ENCODE results near the gene FEM1C.
A peak's percentile ranks its signal among the peaks of the same experiment; 100 is the strongest.

Gene FEM1C

DNA sequence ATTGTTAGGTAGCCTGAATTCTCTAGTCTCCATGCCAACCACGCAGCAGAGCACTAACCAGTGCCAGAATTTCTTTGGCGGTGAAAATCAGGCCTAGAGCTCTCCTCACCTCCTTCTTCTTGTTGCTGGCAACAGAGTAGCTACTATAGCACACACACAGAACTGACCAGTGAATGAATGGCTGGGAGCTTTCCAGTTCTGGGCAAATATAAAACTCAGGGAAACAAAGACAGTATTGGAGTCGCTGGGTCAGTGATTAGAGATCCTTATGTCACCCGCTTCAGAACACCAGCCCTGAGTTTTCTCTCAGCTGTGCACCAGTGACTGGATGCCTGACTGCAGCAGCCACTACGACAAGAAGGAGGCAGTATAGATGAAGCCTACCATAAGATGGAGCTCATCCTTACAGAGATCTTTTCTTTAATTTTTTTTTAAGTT lies 26.9 kb upstream of the FEM1C start:
- Mint-ChIP-seq H3K9me3 (ENCODE audit: low read depth) (no peaks in the 10 kb centered on the region), H3K27me3 (peaks cover 3% of the 10 kb centered on the region), H3K36me3 (no peaks in the 10 kb centered on the region), H3K4me3 (no peak overlapping the region), H3K4me1 (ENCODE audit: low read depth) (peaks cover 2% of the 10 kb centered on the region), H3K27ac (no peak overlapping the region)

DNA sequence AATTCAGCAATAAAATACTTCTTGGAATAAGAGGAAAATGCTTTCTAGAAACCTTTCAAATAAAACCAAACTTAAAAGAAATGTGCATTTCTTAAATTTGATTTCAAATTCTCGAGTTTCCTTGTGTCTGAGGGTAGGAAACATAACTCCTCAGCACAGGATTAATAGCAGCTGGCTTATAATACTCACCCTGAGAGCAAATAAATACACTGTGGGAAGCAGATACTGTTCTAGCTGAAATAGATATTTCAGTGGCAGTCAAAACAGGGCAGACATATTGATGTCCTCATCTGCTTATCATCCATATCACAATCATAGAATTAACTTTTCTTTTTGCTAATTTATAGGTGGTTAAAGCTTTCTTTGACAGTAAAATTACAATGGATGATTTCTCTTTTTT lies 24.1 kb upstream of the FEM1C start:
- Mint-ChIP-seq H3K4me1 (ENCODE audit: low read depth) (no peaks in the 10 kb centered on the region), H3K9me3 (ENCODE audit: low read depth) (no peaks in the 10 kb centered on the region), H3K27ac (no peak overlapping the region), H3K27me3 (peaks cover 3% of the 10 kb centered on the region), H3K36me3 (peaks cover 3% of the 10 kb centered on the region), H3K4me3 (no peak overlapping the region)

DNA sequence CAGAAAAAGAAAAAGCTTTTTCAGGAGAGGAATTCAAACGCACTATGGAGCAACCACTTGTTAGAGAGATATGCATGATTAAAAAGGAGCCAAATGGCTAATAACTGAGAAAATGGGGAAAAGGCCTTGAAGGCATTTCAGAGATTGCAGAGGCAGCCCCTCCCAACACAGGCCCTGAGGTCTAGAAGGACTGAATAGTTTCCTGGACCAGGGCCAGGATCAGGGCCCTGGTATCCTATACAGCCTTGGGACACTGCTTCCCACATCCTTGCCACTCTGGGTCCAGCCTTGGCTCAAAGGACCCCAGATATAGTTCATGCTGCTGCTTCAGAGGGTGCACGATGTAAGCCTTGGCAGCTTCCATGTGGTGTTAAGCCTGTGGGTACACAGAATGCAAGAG lies 20.7 kb upstream of the FEM1C start:
- no peaks in the 10 kb centered on the region for H3K4me1 Mint-ChIP-seq (ENCODE audit: low read depth)
- H3K9me3 Mint-ChIP-seq (ENCODE audit: low read depth) = no peaks in the 10 kb centered on the region
- no peak overlapping the region for H3K27ac Mint-ChIP-seq
- peaks cover 13% of the 10 kb centered on the region for H3K27me3 Mint-ChIP-seq
- H3K36me3 Mint-ChIP-seq = peaks cover 11% of the 10 kb centered on the region
- H3K4me3 Mint-ChIP-seq = no peak overlapping the region

- H3K27me3 Mint-ChIP-seq = peaks cover 17% of the 10 kb centered on the region
- H3K36me3 Mint-ChIP-seq = peaks cover 12% of the 10 kb centered on the region
- no peak overlapping the region for H3K27ac Mint-ChIP-seq
- no peaks in the 10 kb centered on the region for H3K9me3 Mint-ChIP-seq (ENCODE audit: low read depth)
- no peaks in the 10 kb centered on the region for H3K4me1 Mint-ChIP-seq (ENCODE audit: low read depth)
- H3K4me3 Mint-ChIP-seq = no peak overlapping the region
Observed at GRCh38 chr5:115561176-115561575, 16.6 kb upstream of the FEM1C start.

DNA sequence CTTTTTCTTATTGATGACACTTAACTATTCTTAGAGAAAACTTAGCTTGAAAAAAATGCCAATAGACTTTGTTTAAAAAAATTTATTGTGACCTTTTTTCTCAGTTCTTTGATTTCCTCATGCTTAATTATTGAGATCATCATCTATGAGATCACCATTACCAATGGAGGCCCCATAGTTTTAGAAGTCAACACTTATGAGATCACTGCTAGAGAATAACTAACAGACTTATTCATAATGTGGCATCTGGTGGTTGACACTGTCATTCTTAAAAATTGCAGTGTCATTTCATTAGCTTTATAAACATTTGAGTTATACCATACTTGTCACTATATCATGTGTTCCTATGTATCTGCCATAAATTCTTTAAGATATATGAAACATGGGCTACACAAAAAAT lies 14.9 kb upstream of the FEM1C start:
- Mint-ChIP-seq H3K4me3 (no peak overlapping the region), H3K9me3 (ENCODE audit: low read depth) (no peaks in the 10 kb centered on the region), H3K27me3 (peaks cover 16% of the 10 kb centered on the region), H3K27ac (no peak overlapping the region), H3K4me1 (ENCODE audit: low read depth) (no peaks in the 10 kb centered on the region), H3K36me3 (peaks cover 10% of the 10 kb centered on the region)

GRCh38 chr5:115558388-115558956 lies 13.9 kb upstream of the FEM1C start:
- Mint-ChIP-seq H3K4me3 (no peak overlapping the region), H3K27ac (no peak overlapping the region), H3K9me3 (ENCODE audit: low read depth) (no peaks in the 10 kb centered on the region), H3K4me1 (ENCODE audit: low read depth) (no peaks in the 10 kb centered on the region), H3K36me3 (peaks cover 9% of the 10 kb centered on the region), H3K27me3 (peaks cover 15% of the 10 kb centered on the region)

DNA sequence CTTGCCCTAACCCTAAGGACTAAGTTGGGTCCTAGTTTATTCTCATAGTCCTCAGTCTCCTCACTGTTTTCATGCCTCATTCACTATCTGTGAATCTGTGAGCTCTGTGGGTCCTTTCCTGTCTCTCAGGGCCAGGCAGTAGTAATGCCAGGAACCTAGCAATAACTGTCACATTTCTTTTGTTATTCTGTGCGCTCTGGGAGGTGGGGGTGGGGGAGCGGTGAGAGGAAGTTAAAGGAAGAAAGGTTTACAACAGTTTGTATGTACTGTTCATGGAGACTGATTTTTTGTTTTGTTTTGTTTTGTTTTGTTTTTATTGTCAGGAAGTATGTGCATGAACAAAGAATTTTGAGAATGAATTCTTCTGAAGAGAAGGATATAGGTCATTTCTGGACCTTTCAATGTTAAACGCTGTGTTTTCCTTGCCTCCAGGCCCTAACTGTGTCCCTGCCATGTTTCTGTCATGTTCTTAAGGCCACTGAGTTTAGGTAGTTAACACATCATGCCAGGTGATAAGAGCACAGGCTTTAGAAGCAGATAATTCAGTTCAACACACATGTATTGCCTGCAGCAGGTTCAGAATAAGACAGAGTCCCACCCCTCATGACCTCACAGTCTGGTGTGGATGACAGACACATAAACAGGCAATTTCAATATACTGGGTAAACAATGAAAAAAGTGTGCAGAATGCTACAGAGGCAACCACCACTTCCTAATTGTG lies 13.3 kb upstream of the FEM1C start:
- Mint-ChIP-seq H3K9me3 (ENCODE audit: low read depth) (no peaks in the 10 kb centered on the region), H3K4me3 (no peak overlapping the region), H3K27me3 (peaks cover 11% of the 10 kb centered on the region), H3K27ac (no peak overlapping the region), H3K36me3 (peaks cover 7% of the 10 kb centered on the region), H3K4me1 (ENCODE audit: low read depth) (no peaks in the 10 kb centered on the region)

- H3K9me3 Mint-ChIP-seq (ENCODE audit: low read depth) = no peaks in the 10 kb centered on the region
- no peak overlapping the region for H3K4me3 Mint-ChIP-seq
- no peak overlapping the region for H3K27ac Mint-ChIP-seq
- H3K27me3 Mint-ChIP-seq = peaks cover 9% of the 10 kb centered on the region
- H3K36me3 Mint-ChIP-seq = peaks cover 5% of the 10 kb centered on the region
- no peaks in the 10 kb centered on the region for H3K4me1 Mint-ChIP-seq (ENCODE audit: low read depth)
Observed at GRCh38 chr5:115556276-115556675, 11.7 kb upstream of the FEM1C start.

DNA sequence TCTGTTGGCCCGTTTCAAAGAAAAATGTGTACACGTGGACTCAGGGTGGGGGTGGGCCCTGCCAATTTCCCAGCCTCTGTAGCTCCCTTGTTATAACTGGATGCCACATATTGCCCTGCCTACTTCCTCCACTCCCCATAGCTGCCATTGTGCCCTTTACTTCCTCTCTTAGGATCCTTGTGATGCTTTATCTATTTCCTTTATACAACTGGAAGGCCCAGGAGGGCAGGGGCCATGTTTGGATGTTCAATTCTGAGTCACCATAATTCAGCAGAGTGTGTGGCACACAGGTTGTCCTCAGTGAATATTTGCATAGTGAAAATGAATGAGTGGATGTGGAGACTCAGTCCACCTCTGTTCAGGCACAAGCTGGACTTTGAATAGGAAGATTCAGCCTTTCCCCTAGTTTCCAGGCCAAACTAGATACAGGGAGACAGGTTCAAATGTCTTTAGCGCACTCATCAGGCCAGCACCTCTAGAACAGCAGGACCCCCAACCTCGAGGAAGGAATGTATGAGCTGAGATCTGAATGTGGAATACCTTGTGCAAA lies 10.6 kb upstream of the FEM1C start:
- H3K4me1 Mint-ChIP-seq (ENCODE audit: low read depth) = no peaks in the 10 kb centered on the region
- H3K27ac Mint-ChIP-seq = no peak overlapping the region
- H3K4me3 Mint-ChIP-seq = no peak overlapping the region
- peaks cover 4% of the 10 kb centered on the region for H3K27me3 Mint-ChIP-seq
- H3K9me3 Mint-ChIP-seq (ENCODE audit: low read depth) = no peaks in the 10 kb centered on the region
- peaks cover 2% of the 10 kb centered on the region for H3K36me3 Mint-ChIP-seq

DNA sequence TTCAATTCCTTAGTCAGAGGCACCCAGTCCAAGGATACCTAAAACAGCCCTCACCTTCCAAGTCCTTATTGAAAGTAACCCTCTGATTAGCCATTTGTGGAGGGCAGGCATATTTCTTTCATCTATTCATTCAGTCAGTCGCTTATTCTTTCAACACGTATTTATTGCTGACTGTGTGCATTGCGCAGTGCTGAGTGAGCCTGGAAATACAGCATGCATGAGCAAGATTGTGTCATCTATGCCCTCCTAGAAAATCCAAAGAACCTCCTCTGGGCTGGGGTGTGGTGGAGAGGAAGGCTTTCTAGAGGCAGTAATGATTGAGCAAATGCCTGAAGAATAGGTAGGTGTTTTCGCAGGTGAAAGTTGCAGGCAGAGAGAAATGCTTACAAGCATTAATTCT lies 8.5 kb upstream of the FEM1C start:
- Mint-ChIP-seq H3K4me1 (ENCODE audit: low read depth) (peaks cover 1% of the 10 kb centered on the region), H3K9me3 (ENCODE audit: low read depth) (no peaks in the 10 kb centered on the region), H3K4me3 (no peak overlapping the region), H3K27ac (no peak overlapping the region), H3K27me3 (no peaks in the 10 kb centered on the region), H3K36me3 (no peaks in the 10 kb centered on the region)

DNA sequence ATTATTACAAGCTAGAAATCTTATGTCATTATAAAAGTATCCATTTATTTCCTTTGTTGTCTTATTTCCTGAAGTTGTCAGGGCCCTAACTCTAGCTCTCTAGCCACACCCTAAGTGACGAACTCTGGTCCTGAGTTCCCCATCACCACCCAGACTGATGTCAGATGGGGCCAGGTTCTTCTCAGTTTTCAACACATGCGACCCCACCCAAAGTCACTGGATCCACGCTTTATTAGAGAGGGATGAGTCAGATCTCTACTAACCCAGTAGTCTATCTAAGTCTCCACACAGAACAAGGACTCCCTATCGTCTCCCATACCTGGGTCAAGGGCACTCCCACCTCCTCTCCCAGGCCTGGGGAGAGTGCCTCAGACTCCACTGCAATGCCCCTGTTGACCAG lies 6.8 kb upstream of the FEM1C start:
- Mint-ChIP-seq H3K27ac (no peak overlapping the region), H3K4me3 (no peak overlapping the region), H3K36me3 (no peaks in the 10 kb centered on the region), H3K4me1 (ENCODE audit: low read depth) (peaks cover 1% of the 10 kb centered on the region), H3K9me3 (ENCODE audit: low read depth) (no peaks in the 10 kb centered on the region), H3K27me3 (no peaks in the 10 kb centered on the region)

DNA sequence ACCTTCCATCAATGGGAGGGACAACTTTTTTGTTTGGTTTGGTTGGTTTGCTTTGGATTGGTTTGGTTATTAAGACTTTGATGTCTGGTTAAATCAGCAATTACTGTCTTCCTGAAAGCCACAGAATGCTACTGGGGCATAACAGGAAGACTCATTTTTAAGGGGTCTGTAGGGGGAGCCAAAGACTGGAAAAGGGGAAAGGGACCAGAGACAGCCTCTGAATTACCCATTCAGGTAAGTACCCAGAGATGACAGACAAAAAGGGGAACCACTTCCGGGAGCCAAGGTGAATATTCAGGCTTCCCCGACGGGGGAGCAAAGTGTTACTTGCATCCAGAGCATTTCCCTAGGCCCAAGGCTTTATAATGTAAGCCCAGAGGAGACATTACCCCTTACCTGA lies 4.6 kb upstream of the FEM1C start:
- H3K27ac Mint-ChIP-seq = no peak overlapping the region
- H3K36me3 Mint-ChIP-seq = no peaks in the 10 kb centered on the region
- no peaks in the 10 kb centered on the region for H3K27me3 Mint-ChIP-seq
- no peaks in the 10 kb centered on the region for H3K9me3 Mint-ChIP-seq (ENCODE audit: low read depth)
- peaks cover 6% of the 10 kb centered on the region for H3K4me1 Mint-ChIP-seq (ENCODE audit: low read depth)
- H3K4me3 Mint-ChIP-seq = no peak overlapping the region

DNA sequence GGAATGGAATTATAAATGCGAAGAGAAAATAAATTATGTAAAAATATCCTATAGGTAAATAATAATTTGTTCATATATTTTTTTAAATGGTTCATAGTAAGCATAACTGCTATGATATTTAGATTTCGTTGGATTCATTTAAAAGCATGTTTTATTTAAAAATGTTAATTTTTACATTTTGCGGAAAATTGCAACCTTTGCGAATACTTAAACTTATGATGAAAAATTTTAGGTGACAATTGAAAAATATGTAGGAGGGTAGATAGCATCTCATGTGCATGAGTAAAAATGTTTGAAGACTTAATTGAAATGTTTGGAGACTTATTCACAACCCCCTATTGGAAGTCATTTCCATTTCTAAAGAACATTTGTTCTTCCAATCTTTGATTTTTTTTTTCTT lies 4.1 kb upstream of the FEM1C start:
- Mint-ChIP-seq H3K27me3 (no peaks in the 10 kb centered on the region), H3K4me3 (no peak overlapping the region), H3K4me1 (ENCODE audit: low read depth) (peaks cover 7% of the 10 kb centered on the region), H3K9me3 (ENCODE audit: low read depth) (no peaks in the 10 kb centered on the region), H3K36me3 (no peaks in the 10 kb centered on the region), H3K27ac (no peak overlapping the region)

- Mint-ChIP-seq H3K4me3 (peak overlapping the region; percentile 97), H3K36me3 (peaks cover 10% of the 10 kb centered on the region), H3K27ac (peak overlapping the region; percentile 92), H3K9me3 (ENCODE audit: low read depth) (no peaks in the 10 kb centered on the region), H3K27me3 (no peaks in the 10 kb centered on the region), H3K4me1 (ENCODE audit: low read depth) (peaks cover 40% of the 10 kb centered on the region)
Observed at GRCh38 chr5:115545351-115545882, 842 bp upstream of the FEM1C start.

DNA sequence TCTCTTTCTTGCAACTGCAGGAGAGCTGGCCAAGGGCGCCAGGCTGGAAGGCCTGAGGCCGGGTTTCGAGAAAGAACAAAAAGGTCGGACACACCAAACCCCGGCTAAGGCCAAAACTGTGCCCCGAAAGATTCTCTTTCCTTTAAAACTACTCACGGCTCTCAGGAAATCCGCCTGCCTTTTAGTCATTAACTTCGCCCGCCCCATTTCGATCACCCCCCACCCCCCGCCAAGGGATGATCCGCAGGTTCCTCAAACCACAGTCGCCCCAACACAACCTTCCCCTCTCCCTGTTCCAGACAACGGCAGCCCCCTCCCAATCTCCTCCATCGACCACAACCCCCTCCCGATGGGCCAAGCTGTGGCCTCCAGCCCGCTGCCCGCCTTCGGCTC lies 536 bp downstream of the FEM1C start:
- Mint-ChIP-seq H3K4me1 (ENCODE audit: low read depth) (peaks cover 53% of the 10 kb centered on the region), H3K9me3 (ENCODE audit: low read depth) (no peaks in the 10 kb centered on the region), H3K4me3 (peak overlapping the region; percentile 97), H3K27me3 (no peaks in the 10 kb centered on the region), H3K27ac (peak overlapping the region; percentile 95), H3K36me3 (peaks cover 17% of the 10 kb centered on the region)
